PFSK-1 (cell line): ENCODE results near the gene PIKFYVE.

Source experiments
- FOXP2 ChIP-seq: optimal IDR thresholded peaks from 2 replicates; pipeline ENCODE3; 2011; ENCODE audit warnings: borderline replicate concordance, control low read depth, inconsistent platforms; ENCODE audit not compliant: insufficient read depth; ENCODE audit errors: extremely low read length, extremely low read depth
- POLR2AphosphoS5 ChIP-seq: IDR thresholded peaks from 2 replicates; pipeline ENCODE4 v1.6.1; 2012; ENCODE audit warnings: low read depth, mild to moderate bottlenecking, control low read depth, low read length, moderate library complexity
- REST ChIP-seq, 2 experiments: IDR thresholded peaks; 2 replicates each; pipeline versions ENCODE4 v1.6.1 to v1.8.0; 2011 to 2012; ENCODE audit warnings: low read depth in 2 of 2, low read length in 2 of 2, control low read depth in 1 of 2, inconsistent platforms in 1 of 2, mild to moderate bottlenecking in 1 of 2, moderate library complexity in 1 of 2; ENCODE audit not compliant: insufficient read depth in 1 of 2
- SIN3A ChIP-seq: IDR thresholded peaks from 2 replicates; pipeline ENCODE4 v1.6.1; 2012; ENCODE audit warnings: mild to moderate bottlenecking, low read length, moderate library complexity, borderline replicate concordance; ENCODE audit not compliant: insufficient read depth
- TAF1 ChIP-seq: IDR thresholded peaks from 2 replicates; pipeline ENCODE4 v1.6.1; 2012; ENCODE audit warnings: low read length, control low read depth, borderline replicate concordance; ENCODE audit not compliant: insufficient read depth

PIKFYVE gene

GRCh38 chr2:208361077-208361441 is 95.0 kb downstream of the PIKFYVE start:
- TF ChIP-seq FOXP2 (no peak), POLR2AphosphoS5 (no peak), REST (IDR thresholded peaks at IDR 0.05; ENCODE audit: insufficient read depth in 1 of 2, low read depth in 2 of 2, low read length in 2 of 2) (no peak), SIN3A (no peak), TAF1 (no peak)

DNA sequence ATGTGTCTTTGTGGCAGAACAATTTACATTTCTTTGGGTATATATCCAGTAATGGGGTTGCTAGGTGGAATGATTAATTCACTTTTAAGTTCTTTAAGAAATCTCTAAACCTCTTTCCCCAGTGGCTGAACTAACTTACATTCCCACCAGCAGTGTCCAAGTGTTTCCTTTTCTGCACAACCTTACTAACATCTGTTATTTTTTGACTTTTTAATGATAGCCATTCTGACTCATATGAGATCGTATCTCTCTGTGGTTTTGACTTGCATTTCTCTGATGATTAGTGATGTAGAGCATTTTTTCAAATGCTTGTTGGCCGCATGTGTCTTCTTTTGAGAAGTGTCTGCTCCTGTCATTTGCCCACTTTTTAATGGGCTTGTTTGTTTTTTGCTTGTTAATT is 97.4 kb downstream of the PIKFYVE start:
- TF ChIP-seq POLR2AphosphoS5 (no peak), TAF1 (no peak), FOXP2 (no peak), REST (IDR thresholded peaks at IDR 0.05; ENCODE audit: insufficient read depth in 1 of 2, low read depth in 2 of 2, low read length in 2 of 2) (no peak), SIN3A (no peak)

DNA sequence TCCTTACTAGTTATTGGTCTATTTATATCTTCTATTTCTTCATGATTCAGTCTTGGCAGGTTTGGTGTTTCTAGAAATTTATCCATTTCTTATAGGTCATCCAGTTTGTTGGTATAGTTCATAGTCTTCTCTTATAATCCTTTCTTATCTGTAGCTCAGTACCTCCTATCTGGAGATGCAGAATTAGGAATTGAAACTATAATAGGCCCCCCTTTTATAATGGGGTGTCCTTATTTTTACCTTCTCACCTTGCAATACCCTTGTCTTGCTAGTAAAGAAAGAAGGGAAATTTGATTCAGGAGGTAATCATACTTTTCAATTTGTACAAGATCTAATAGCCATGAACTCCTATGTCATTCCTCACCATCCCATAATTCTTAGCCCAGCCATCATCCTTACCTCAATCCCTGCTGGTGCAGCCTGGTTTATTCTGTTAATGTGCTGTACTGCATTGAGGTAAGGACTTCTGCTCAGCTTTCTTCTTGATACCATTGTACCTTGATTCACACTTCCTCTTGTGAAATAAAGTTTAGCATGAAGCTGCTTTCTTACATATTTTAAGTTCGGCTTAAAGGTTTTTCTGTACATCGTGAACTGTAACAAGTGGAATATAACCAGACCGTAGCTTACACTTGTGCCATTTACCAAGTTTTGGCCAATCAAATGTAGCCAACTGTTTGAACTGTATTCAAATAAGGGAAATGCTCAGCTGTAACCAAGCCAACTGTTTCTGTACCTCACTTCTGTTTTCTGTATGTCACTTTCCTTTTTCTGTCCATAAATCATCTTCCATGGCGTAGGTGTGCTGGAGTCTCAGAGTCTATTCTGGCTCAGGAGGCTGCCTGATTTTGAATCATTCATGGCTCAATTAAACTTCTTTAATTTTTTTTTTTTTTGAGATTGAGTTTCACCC is 100.4 kb downstream of the PIKFYVE start:
- TF ChIP-seq SIN3A (no peak), TAF1 (no peak), POLR2AphosphoS5 (no peak), REST (IDR thresholded peaks at IDR 0.05; ENCODE audit: insufficient read depth in 1 of 2, low read depth in 2 of 2, low read length in 2 of 2) (no peak), FOXP2 (no peak)

GRCh38 chr2:208369091-208369490 is 103.0 kb downstream of the PIKFYVE start:
- TF ChIP-seq TAF1 = no peak

DNA sequence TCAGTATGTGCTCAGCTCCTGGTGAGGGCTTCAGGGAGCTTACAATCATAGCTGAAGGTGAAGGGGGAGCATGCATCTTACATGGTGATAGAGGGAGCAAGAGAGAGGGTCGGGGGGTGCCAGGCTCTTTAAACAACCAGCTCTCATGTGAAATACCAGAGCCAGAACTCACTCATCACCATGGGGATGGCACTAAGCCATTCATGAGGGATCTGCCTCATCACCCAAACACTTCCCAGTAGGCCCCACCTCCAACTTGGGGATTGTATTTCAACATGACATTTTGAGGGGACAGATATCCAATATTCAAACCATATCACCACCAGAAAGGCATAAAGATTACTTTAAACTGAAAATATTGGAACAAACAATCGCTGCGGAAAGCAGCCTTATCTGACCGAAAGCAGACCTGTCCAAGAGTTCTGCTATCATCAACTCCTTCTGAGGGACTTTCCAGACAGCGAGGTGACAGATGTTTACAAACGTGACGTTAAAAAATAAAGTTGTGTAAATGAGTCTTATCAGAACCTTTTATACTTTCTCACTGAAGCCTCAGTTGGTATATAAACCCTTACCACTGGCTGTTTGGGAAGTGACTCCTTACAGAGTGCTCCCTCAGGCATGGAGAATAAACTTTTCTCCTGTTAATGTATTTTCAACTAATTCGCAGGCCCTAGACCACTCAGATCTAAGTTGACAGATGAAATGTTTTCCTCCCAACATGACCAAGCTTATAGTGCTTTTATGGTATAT is 105.0 kb downstream of the PIKFYVE start:
- TF ChIP-seq REST (IDR thresholded peaks at IDR 0.05; ENCODE audit: insufficient read depth in 1 of 2, low read depth in 2 of 2, low read length in 2 of 2) (no peak), FOXP2 (no peak), POLR2AphosphoS5 (no peak), TAF1 (no peak), SIN3A (no peak)
